ENCODE data around the gene OR5H6.

DNA sequence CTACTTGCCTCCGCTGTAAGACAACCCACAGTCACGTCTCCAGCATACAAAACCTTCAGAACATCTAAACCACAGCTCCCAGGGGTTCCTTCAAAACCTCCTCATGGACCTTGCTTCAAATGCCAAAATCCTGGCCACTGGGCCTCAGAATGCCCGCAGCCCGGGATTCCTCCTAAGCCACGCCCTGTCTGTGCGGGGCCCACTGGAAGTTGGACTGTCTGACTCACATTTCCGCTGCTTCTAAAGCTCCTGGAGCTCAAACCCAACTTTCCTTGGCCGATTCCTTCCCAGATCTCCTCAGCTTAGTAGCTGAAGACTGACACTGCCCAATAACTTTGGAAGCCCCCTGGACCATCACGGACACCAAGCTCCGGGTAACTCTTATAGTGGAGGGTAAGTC is 17.9 kb upstream of the OR5H6 start:
- TF ChIP-seq ZFP30 (CRISPR knock-in tag; IDR thresholded peaks at IDR 0.05) (no peak), ZNF565 (CRISPR knock-in tag; conservative IDR thresholded peaks at IDR 0.05; ENCODE audit: low read depth) (no peak), ZC3H10 (CRISPR knock-in tag; IDR thresholded peaks at IDR 0.05) (no peak), ZNF70 (CRISPR knock-in tag; IDR thresholded peaks at IDR 0.05) (no peak), TCF4 (CRISPR knock-in tag; IDR thresholded peaks at IDR 0.05; ENCODE audit: borderline replicate concordance) (no peak)
- TF ChIP-seq, protein P1, sequence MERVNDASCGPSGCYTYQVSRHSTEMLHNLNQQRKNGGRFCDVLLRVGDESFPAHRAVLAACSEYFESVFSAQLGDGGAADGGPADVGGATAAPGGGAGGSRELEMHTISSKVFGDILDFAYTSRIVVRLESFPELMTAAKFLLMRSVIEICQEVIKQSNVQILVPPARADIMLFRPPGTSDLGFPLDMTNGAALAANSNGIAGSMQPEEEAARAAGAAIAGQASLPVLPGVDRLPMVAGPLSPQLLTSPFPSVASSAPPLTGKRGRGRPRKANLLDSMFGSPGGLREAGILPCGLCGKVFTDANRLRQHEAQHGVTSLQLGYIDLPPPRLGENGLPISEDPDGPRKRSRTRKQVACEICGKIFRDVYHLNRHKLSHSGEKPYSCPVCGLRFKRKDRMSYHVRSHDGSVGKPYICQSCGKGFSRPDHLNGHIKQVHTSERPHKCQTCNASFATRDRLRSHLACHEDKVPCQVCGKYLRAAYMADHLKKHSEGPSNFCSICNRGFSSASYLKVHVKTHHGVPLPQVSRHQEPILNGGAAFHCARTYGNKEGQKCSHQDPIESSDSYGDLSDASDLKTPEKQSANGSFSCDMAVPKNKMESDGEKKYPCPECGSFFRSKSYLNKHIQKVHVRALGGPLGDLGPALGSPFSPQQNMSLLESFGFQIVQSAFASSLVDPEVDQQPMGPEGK (CRISPR knock-in tag; IDR thresholded peaks at IDR 0.05; ENCODE audit: borderline replicate concordance) = no peak
